HG02798 (cell line): Measurements from ENCODE around the gene SYT8.
"Not testable (repeated sequence)": the region's sequence is repeated elsewhere in the genome, so short reads cannot be mapped to it uniquely, and the experiment has no call there.

Experiments used
- ATAC-seq: cut with Tn5 transposase; IDR thresholded peaks from one replicate; pipeline ENCODE4 v1.9.1; 2021; ENCODE audit warnings: mild to moderate bottlenecking; ENCODE audit not compliant: unreplicated experiment, poor library complexity

SYT8 gene

GRCh38 chr11:1834779-1835670 lies at the start of gene SYT8:
Gene SYT8, plus strand, starts transcription at chr11:1834990. Its CDS starts 116 bp downstream, at chr11:1835106.
- ATAC-seq, result no peak

- ATAC-seq, result no peak
Observed at GRCh38 chr11:1785749-1786413, 48.9 kb upstream of the SYT8 start.

DNA sequence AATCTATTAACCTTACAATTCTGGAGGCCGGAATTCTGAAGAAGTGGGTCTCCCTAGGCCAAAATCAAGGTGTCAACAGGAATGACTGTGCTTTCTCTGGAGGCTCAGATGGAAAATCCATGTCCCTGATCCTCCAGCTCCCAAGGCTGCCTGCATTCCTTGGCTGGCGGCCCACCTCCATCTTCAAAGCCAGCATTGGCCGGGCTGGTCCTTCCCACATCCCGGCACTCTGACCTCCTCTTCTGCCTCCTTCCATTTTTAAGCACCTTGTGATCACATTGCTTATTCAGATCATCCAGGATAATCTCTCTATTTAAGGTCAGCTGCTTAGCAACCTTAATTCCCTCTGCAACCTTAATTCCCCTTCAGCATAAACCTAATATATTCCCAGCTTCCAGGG lies 48.3 kb upstream of the SYT8 start:
- no peak for ATAC-seq

DNA sequence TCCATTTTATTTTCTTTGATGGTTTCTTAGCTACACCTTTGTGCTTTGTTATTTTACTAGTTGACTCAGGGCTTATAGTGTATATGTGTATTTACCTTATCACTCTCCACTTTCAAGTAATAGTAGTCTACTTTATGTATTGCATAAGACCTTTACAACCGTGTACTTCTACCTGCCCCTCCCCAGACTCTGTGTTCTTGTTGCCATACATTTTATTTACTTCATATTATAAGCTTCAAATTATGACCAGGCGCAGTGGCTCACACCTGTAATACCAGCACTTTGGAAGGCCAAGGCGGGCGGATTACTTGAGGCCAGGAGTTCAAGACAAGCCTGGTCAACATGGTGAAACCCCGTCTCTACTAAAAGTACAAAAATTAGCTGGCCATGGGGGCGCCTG lies 42.9 kb upstream of the SYT8 start:
- no peak for ATAC-seq

GRCh38 chr11:1792461-1792860 lies 42.3 kb upstream of the SYT8 start:
- ATAC-seq, result no peak

DNA sequence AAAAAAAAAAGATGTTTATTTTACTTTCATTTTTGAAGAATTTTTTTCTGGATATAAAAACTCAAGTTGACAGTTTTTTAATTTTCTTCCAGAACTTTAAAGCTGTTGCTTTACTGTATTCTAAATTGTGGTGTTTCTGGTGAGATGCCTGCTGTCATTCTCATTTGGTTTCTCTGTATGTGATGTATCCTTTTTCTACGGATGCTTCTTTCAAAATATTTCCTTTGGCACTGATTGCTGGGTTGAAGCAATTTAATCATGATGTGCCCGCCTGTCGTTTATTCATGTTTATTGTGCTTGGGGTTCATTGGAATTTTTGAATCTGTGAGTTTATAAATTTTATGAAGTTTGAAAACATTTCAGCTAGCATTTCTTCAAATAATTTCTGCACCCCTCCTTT lies 41.7 kb upstream of the SYT8 start:
- ATAC-seq, result no peak

- ATAC-seq, result no peak
Observed at GRCh38 chr11:1796413-1797011, 38.3 kb upstream of the SYT8 start.

GRCh38 chr11:1797391-1798125 lies 37.2 kb upstream of the SYT8 start:
- no peak for ATAC-seq

DNA sequence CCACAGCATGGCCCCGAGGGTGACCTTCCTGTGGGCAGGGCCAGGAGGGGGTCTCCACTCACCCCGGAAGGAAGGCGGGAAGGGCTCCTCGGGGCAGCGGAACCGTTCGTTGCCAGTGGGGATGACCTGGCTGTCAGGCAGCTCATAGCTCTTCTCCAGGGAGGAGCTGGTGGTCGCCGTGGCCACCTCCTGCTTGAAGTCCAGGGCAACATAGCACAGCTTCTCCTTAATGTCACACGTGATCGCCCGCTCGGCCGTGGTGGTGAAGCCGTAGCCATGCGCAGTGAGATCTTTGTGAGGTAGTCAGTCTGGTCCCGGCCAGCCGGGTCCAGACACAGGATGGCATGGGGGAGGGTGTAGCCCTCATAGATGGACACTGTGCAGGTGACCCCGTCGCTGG lies 31.5 kb upstream of the SYT8 start:
- no peak for ATAC-seq

DNA sequence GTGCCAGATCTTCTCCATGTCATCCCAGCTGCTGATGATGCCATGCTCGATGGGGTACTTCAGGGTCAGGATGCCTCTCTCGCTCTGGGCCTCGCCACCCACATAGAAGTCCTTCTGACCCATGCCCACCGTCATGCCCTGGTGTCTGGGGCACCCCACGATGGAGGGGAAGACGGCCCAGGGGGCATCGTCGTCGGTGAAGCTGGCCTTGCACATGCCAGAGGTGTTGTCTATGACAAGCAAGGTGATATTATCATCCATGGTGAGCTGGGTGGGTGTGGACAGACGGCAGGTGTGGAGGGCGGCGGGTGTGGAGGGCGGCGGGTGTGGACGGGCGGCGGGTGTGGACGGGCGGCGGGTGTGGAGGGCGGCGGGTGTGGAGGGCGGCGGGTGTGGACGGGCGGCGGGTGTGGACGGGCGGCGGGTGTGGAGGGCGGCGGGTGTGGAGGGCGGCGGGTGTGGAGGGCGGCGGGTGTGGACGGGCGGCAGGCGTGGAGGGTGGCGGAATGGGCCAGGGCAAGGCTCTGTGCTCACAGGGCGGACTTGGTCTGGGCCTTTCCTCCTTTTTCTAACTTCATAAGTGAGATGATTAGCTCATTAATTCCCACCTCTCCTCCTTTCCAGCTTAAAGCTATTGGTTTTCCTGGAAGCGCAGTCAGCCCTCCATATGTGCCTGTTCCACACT lies 30.8 kb upstream of the SYT8 start:
- ATAC-seq, result not testable (repeated sequence)

DNA sequence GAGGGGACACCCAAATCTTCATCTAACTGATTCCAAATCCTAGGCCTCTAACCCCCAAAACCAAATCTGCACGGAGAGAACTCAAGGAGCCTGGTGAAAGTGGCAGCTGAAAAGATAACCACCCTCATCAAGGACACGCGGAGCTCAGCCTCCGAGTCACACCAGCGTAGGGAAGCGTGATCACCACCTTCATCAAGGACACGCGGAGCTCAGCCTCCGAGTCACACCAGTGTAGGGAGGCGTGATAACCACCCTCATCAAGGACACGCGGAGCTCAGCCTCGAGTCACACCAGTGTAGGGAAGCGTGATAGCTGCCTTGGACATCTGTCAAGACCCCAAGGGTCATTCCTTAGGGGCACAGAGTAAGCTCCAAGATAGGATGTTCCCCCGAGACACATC lies 29.3 kb upstream of the SYT8 start:
- ATAC-seq, result no peak

DNA sequence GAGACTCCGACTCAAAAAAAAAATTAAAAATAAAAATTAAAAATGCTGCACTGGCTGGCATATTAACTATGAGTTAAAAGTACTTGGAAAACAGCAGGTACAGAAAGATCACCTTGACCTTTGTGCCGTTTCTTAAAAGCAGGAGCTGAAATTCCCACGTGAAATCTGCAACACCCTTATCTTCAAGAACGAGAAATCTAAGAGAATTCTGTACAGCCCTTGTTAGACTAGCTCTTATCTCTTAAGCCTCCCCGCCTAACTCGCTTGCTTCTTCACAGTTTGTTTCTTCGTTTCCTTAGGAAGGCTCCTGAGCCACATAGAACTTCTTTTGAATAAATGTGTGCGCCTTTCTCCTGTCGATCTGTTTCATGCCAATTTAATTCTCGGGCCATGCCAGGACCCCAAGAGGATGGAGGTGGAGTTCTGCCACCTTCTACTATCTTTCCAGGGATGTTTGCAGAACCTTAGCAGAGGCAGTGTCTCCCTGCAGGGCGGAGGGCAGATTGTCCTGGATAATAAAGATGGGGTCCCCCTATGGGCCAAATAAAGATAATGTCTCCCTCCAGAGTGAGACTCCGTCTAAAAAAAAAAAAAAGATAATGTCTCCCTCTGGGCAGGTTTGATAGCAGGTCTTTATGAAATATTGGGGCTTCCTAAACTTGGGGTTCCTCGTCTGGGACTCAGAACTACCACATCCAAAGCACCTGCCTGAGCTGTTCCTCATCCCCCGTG lies 27.4 kb upstream of the SYT8 start:
- no peak for ATAC-seq

DNA sequence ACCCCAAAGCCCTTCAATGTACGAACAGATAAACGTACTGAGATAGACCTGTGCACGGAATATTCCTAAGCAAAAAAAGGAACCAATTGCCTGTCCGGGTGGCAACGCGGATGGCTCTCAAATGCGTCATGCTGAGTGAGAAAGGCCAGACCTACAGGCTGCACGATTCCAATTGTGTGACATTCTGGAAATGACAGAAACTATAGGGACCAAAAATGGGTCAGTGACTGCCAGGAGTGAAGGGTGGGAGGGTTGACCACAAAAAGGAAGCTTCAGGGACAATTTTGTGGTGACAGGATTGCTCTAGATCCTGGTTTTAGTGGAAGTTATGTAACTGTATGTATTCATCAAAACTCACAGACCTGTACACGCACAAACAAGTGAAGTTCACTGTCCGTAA lies 24.0 kb upstream of the SYT8 start:
- ATAC-seq, result no peak

DNA sequence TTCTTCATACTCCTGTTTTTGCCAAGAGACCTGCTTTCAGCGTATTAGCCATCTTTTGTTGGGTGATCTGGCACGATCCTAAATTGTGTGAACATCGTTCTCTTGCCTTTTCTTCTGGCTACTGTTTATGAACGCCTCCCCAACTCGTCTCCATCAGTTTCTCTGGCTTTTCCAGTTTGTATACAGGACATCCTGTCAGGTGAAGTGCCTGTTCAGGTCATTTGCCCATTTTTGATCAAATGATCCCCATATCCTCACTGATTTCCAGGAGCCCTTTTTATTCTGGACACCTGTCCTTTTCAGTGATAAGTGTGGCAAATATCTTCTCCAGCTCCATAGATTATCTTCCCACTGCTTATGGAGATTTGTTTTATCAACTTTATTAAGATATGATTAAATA lies 22.5 kb upstream of the SYT8 start:
- ATAC-seq, result no peak

DNA sequence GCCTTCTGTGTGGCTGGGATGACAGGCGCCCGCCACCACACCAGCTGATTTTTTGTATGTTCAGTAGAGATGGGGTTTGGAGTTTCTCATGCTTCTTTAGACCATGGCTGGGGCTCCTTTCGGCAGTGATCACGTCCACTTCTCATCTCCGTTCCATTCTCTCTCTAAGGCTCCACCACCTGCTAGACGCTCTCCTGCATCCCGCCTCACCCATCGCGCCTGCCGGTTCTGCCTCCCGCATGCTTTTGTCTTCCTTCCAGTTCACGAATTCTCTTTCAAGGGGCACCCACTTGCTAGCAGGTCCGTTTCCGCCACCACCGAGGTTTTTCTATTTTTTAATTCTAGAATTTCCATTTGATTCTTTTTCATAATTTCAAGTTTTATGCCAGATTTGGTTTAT lies 22.0 kb upstream of the SYT8 start:
- no peak for ATAC-seq

DNA sequence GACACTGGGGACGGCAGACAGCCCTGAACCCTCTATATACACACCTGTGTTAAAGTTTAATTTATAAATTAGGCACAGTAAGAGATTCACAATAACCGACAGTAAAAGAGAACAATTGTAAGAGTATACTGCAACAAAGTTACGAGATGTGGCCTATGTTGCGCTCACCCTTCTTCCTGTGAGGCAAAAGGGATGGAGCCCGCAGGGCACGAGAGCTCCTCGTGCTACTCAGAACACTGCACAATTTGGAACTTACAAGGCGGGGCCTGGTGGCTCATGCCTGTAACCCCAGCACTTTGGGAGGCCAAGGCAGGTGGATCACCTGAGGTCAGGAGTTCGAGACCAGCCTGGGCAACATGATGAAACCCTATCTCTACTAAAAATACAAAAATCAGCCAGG lies 21.4 kb upstream of the SYT8 start:
- not testable (repeated sequence) for ATAC-seq

DNA sequence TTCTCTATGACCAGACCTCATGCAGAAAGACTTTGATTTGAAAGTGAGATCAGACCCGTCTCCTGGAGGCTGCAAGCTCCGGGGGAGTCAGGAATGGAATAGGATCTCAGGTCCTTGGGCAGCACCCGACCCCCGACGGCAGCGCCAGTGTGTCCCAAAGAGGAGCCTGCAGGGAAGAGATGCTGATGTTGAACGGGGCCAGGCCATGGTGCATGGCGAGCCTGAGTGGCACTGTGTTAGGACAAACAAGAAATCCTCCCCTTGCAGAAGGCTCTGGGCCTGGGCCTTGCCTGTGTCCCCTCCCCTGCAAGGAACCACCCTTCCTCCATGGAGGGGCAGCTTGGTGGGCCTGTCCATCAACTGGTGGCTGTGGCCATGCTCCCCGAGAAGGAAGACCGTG lies 20.1 kb upstream of the SYT8 start:
- ATAC-seq, result no peak

DNA sequence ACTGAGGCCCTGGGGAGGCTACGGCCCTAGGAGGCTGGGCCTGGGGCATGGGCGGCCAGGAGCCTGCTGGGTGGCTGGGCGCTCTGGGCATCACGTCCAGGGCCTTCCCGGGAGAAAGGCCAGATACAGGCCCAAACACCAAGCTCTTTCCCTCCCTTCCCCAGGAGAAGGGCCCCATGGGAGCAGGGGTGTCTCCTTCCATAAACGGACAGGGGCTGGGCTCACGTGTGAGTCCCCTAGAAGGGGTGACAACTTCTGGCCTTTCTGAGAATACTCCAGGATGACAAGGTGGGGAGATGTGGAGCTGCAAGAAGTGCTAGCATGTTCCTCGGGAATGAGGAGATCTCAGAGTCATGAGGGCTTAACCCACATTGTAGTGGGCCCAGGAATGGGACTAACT lies 19.5 kb upstream of the SYT8 start:
- ATAC-seq, result no peak

DNA sequence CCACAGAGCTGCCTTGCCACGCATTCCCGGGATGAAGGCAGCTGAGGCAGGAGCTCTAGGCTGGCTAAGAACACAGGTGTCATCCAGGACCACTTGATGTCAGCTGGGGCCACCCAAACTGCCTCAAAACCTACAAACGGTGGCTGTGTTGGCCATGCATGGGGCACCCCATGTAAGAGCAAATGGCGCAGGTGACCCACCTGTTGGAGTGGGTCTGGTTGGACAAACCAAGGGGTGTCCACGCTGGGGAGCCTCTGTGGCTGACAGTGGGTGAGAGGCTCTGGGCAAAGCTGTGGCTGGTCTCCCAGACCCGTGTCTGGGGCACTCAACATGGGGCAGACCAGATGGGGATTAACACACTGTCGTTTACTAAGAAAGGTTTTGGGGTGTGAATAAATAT lies 19.0 kb upstream of the SYT8 start:
- ATAC-seq, result no peak

GRCh38 chr11:1817000-1817399 lies 17.8 kb upstream of the SYT8 start:
- ATAC-seq, result no peak
